Stimulated activated CD4-positive, alpha-beta T cell treated with anti-CD3 and anti-CD28 coated beads, Interleukin-2, amount 100 ng/mL, for 24 hours (primary cell): Measurements from ENCODE around the gene GNG2.
A peak's percentile ranks its signal among the peaks of the same experiment; 100 is the strongest.

ENCODE experiments used
- DNase-seq, 2 donors: peaks; one replicate each; pipeline ENCODE4 v3.0.0-alpha.2; 2020

Gene GNG2

DNA sequence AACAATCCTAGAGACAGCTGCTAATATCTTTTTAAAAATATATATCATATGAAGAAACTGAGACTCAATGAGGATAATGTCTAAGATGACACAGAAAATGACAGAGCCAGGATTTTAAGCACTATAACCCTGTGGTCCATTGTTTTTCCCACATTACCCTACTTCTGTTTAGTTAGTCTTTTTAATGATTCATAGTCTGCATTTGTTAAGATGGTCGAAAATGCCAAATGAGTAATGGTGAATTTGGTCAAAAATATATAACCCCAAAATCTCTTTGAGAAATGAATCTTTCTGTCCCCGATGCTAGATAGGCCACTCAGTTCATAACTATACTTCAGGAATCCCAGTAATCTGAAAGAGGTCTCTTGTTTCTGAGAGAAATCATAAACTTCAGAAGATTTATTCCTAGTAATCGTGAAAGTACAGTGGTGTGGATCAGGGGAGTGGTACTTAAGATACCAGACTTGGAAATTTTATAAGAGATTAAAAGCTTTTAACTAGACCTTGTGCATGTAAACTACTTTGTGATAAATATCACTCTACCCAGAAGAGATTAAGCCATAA is 139.7 kb downstream of the GNG2 start:
- no peak for DNase-seq

DNA sequence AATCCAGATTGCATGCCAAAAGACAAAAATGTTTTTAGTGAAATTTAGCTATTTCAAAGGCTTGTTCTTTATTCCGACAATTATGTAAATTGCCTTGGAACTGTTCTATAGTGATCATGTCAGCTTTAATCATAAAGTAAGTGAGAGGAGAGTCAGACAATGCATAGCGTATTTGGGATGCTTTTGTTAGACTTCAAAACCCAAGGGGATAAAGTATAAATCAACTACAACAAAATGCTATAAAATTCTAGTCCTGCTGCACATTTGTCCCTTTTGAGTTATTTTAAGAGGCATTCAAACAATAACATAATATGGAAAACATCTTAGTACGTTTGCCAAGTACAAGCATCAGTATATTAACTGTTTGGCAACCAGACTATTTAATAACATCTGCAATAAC is 140.3 kb downstream of the GNG2 start:
- no peak for DNase-seq

DNA sequence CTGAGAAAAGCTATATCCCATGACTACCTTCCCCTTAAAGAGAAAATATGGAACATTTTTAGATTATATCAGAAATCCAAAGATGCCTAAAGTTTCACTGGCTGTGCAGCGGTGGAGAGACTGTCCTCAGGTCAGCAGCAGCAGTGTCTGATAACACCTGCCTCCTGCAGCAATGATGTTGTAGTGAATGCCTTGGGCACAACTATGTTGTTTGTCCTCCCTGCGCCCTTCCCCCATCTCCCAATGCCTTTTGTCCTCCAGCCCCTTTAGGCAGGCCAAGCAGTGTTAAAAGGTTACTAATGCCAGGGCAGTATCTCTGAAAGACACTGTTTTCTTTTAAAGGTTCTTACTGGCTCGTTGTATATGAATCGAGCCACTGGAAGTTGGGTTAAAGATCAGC is 142.1 kb downstream of the GNG2 start:
- no peak for DNase-seq

DNA sequence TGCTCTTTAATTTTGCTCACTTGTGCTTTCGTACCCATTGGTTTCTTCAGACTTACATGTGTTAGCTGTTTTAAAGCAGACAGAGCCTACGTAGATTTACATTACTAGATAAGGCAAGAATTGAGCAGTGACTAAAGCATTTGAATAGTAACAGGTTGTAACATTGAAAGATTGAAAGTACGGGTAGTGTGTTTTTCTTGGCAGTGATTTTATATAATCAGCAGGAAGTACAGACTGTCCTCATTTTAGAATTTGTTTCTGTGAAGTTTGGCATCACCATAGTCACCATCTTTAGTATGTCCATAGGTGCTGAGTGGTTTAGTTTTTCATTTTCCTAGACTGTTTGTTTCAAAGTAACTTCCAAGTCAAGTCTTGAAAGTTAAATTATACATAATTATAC is 142.9 kb downstream of the GNG2 start:
- DNase-seq, result no peak

DNA sequence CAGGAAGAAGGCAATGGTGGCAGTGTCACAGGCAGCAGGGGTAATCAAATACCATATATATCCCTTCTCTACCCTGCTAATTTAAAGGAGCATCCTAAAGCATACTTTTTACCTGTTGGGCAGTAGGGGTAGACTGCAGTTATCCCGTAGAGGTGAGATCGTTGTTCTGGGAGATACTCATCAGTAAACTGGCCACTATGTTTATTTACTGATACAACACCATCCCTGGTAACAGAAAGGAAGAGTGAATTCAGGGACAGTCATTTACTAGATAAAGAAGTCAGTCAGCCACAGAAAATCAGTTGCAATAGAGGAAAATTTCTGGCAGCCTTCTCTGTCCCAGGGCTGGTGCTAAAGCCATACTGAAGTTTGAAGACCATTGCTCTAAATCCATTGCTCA is 145.2 kb downstream of the GNG2 start:
- no peak for DNase-seq

DNA sequence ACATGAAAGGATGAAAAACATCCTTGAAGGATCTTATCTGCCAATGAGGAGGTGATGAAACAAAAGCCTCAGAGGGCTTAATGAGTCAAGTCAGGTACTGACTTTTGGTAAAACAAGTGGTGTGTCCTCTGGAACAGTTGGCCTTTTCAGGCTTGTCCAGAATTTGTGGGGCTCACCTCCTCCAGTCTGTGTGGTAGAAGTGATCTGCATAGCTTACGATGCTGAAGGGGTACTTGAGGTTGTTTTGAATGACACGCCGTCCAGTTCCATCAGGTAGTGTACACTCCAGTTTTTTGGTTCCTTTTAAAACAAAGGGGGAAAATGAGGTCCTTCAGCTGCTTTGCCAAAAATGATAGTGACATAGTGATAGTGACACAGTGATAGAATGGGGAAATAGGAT is 145.9 kb downstream of the GNG2 start:
- DNase-seq, result no peak

DNA sequence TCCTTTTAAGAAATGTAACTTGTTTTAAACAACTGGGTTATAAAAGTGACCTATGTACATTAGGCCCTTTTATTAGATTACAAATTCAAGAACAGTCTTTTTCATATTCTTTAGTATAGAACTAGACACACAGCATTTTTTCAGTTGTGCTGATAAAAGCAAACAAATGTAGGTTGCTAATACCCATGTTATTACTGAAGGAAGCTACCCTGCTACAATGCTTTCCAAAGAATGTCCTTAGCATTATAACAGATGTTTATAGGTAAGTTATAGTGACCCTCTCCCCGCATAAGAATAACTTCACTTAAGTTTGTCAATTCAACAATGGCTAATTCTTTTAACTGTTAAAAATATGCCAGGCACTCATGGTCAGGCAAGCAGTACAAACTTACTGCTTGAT is 146.8 kb downstream of the GNG2 start:
- DNase-seq, result no peak

DNA sequence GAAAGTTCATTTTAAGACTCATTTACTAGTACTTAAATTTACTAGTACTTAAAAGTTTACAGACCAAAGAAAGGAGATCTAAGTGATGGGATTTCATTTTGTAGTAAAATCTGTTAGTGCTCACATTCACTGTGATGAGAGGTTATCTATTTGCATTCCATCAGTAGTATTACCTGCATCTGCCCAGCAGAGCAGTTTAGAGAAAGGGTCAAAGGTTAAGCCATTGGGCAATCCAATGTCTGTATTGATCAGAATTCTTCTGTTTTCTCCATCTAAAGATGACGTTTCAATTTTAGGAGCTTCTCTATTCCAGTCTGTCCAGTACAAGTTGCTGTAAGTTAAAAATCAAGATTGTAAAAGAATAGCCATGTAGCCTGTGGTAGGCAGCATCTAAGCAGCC is 147.2 kb downstream of the GNG2 start:
- DNase-seq, result no peak

DNA sequence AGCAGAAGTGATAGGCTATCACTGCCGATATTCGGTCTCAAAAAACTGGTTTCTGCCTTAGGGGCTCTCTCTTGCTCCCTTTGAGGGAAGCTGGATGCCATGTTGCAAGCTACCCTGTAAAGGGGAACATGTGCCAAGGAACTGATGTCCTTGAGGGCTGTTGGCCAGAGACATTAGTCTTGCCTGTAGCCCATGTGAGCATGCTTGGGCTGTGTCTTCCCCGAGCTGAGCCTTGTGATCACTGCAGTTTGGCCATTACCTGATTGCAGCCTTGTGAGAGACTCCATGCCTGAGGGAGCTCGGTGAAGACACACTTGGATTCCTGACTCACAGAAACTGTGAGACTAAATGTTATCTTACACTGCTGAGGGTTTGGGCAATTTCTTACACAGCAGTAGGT is 147.7 kb downstream of the GNG2 start:
- no peak for DNase-seq

DNA sequence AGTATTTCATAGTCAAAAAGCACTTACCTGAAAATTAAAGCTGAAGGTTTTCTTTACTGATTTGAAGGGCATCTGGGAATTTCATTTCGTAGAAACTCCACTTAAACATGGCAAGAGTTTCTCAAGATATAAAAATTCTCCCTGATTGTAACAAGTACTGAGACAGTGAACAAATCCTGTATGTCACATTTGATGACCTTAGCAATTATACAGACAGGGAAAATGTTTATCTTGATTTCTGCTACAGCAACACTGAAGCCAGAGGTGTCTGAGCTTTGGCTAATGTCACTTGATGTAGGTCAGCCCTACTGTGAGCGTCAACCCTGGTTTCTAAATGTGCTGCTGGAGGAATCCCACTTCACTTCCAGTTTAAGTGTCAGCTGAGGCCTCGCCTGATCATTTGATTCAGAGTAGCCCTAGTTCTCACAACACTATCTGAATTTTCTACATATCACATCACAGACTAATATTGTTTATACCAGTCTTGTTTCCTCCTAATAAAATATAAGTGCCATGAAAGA is 149.8 kb downstream of the GNG2 start:
- no peak for DNase-seq

DNA sequence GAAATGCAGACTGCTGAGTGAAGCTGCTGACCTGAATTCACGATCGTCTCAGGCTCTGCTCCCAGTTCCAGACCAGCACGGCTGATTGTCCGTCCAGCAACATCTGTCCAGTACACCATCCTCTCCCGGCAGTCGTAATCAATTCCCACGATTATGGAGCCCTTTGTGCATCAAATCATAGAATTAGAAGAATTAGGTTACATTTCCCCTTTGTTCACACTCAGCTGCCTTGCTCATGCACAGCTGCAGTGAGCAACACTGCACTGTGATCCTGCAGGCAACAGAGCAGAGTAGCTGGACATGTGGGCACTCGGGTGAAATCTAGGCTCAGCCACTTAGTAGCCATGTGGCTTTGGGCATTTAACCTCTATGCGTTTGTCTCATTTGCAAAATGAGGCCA is 151.1 kb downstream of the GNG2 start:
- no peak for DNase-seq

DNA sequence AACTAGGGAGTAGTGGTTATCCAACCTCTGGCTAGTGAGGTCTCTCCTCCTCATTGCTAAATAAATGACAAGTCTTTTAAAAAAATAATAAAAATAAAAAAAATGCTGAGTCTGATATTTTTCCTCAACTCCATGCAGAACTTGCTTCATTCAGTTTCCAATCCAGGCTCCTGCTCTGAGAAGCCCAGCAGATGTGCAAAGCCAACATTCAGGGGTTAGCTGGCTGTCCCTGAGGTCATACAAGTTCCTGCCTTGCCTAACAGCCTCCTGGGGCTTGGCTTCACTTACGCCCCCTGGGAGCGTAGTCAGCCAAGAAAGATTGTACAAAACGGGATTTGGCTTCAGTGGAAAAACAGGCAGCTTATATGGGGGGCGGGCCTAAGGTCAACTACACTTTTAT is 152.2 kb downstream of the GNG2 start:
- no peak for DNase-seq

DNA sequence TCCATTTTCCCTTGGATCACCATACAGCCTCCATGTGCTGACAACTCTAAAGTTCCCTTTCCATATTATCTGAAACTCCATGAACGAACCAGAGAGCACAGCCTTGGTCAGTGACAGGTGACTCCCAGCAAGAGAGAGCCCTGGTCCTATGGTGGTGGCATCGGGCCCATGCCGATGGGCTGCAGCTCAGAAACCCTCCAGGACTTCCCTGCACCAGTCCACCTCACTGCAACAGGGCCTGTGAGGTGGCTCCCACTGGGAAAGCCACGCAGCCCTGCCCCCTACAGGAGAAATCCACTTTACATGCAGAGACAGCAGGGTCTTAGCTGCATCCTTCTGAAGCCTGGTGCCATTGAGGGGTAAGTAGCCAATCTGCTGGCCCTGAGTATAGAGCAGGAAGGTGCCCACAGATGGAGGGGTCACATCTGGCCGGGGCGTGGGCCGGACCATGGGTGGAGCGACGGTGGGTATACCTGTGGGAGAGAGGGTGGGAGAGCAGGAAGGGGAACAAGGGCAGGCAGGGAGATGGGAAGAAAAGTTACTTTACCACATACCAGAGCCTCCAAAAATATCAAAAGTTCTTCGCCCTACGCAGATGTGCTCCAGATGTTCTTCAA is 153.7 kb downstream of the GNG2 start:
- peak in 1 of 2 donors; percentile 30 for DNase-seq

DNA sequence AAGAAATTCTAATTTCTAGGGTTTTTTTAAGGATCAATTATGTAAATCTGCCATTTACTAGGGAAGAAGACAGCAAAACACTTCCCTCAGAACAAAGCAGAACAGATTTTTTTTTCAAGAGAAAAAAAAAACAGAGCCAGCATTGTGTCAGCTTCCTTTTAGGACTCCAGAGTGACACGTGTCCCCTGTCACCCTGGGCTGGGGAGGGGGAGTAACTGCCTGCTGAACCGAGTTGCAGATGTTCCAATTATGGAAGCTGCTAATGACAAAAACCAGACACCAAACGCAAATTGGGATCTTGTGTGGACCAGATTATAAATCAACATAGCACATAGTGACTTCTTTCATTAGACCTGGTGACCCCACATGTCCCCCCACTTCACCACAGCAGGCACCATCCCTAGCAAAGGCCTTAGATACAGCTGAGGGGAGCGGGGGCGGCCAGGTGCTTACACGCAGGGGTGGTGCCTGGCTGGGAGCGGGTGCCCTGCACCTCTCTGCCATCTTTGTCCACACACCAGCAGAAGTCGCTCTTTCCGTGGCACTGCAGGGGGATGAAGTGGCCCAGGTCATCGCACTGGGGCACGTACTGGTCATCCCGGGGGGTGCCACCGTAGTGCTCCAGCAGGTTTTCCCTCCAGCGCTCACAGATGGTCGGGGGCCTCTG is 154.3 kb downstream of the GNG2 start:
- no peak for DNase-seq

DNA sequence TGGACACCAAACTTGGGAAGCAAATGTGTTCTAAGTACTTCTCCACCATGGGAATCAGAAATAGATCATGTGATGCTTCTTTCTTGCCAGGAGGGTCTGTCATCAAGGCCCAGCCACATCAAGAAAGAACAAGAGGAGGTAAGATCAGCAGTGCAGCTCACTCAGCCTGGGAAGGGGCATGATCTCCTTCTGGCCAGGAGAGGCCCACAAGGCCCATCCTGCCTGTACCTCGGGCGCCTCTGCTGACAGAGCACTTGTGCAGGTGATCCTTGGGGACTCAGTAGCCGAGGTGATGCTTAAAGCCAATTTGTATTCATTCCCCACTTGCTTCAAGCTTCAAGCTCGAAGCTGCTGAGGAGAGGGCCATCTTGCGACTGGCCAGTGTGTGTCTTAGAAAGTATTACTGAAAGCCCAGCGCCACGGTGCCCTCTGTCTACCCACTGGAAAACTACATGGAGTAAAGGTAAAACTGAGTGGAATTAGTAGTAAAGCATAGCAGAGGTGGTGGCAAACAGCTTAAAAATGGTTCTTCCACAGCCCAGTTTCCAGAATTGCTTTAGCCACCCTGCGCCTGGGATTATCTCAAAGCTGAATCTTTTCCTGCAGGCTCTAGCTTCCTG is 155.1 kb downstream of the GNG2 start:
- DNase-seq, result no peak

DNA sequence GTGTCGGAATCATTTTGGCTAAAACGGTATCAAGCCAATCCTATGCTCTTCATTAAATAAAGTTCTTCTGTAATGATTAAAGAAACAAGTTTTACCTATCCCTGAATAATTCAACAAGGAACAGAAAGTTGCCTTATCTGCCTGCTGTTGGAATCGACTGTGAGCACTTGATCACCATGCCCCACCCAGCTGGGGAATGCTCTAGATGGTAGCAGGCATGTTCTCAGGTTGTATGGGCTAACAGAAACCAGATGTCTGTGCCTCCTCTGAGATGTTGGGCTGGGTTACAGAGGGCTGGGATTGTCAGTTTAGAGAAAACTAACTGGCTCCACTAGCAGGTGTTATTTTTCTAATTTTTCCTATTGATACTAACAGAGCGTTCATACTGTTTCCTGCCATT is 157.8 kb downstream of the GNG2 start:
- no peak for DNase-seq

DNA sequence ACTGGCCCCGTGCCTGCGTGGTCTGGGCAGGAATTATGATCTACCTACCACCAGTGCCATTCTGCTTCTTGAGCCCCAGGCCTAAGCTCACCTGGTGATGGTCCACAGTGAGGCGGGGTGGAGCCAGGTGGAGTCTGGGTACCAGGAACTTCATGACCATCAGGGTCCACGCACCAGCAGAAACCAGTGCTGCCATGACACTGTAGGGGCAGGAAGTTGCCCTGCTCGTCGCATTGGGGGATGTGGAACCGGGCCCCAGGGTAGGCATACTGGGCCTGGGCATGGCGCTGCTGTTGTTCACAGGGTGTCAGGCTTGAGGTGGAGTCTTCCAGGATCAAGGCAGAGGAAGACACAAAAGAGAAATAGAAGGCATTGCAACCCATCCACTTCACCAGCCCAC is 158.6 kb downstream of the GNG2 start:
- no peak for DNase-seq
